Neural cell (in vitro differentiated cells): ENCODE data around the gene ZNF615. TPM values are rescaled to one million over a fixed set of nuclear protein-coding genes. Genes with fewer than 3 reads are reported as not detected.
"Not testable (repeated sequence)": the region's sequence is repeated elsewhere in the genome, so short reads cannot be mapped to it uniquely, and the experiment has no call there.

Experiments used
- H2AFZ ChIP-seq: fragments of 200-600, 300-800 bp; sonication (generic), shearing (Covaris generic); 2 replicates; pipeline ENCODE4 v1.6.0; 2014; ENCODE audit warnings: low read depth, mild to moderate bottlenecking, antibody characterized with exemption, low read length, moderate library complexity
- H3F3A ChIP-seq: fragments of 200-600 bp; shearing (Covaris generic); 2 replicates; pipeline ENCODE4 v1.6.1; 2016; ENCODE audit warnings: mild to moderate bottlenecking, moderate library complexity, mixed read lengths, antibody characterized with exemption, low read length; ENCODE audit not compliant: insufficient read depth, poor library complexity, severe bottlenecking
- H3K27ac ChIP-seq: fragments of 200-600, 300-800 bp; sonication (generic), shearing (Covaris generic); 2 replicates; pipeline ENCODE4 v1.5.1; 2014; ENCODE audit warnings: mild to moderate bottlenecking, low read length, moderate library complexity
- H3K27me3 ChIP-seq: fragments of 300-800, 200-600 bp; sonication (generic), shearing (Covaris generic); 2 replicates; pipeline ENCODE4 v1.6.0; 2014; ENCODE audit warnings: mild to moderate bottlenecking, low read depth, low read length, moderate library complexity; ENCODE audit not compliant: insufficient read depth
- H3K36me3 ChIP-seq: fragments of 300-800, 200-600 bp; sonication (generic), shearing (Covaris generic); 2 replicates; pipeline ENCODE4 v1.5.1; 2014; ENCODE audit warnings: mild to moderate bottlenecking, antibody characterized with exemption, low read length, moderate library complexity; ENCODE audit not compliant: insufficient read depth
- H3K4me2 ChIP-seq: fragments of 300-800, 200-600 bp; sonication (generic), shearing (Covaris generic); 2 replicates; pipeline ENCODE4 v1.6.0; 2014; ENCODE audit warnings: mild to moderate bottlenecking, low read length
- H3K4me3 ChIP-seq: fragments of 300-800, 200-600 bp; sonication (generic), shearing (Covaris generic); 2 replicates; pipeline ENCODE4 v1.5.1; 2014; ENCODE audit warnings: mild to moderate bottlenecking, low read length, moderate library complexity
- H3K79me2 ChIP-seq: fragments of 200-600 bp; shearing (Covaris generic); replicated peaks from 2 replicates; pipeline ENCODE4 v1.6.0; 2014; ENCODE audit warnings: mild to moderate bottlenecking, low read length, moderate library complexity; ENCODE audit not compliant: insufficient read depth
- H3K9ac ChIP-seq: fragments of 300-800, 200-600 bp; sonication (generic), shearing (Covaris generic); 2 replicates; pipeline ENCODE4 v1.6.1; 2016; ENCODE audit warnings: mild to moderate bottlenecking, low read length, mixed read lengths
- H3K9me2 ChIP-seq: fragments of 200-600 bp; shearing (Covaris generic); 2 replicates; pipeline ENCODE4 v1.6.1; 2016; ENCODE audit warnings: mild to moderate bottlenecking, low read length, mixed read lengths; ENCODE audit not compliant: insufficient read depth
- H3K9me3 ChIP-seq: fragments of 200-600, 300-800 bp; sonication (generic), shearing (Covaris generic); 2 replicates; pipeline ENCODE4 v1.6.1; 2016; ENCODE audit warnings: mild to moderate bottlenecking, mixed run types, low read length, moderate library complexity, mixed read lengths
- H4K20me1 ChIP-seq: fragments of 200-600 bp; shearing (Covaris generic); 2 replicates; pipeline ENCODE4 v1.6.1; 2016; ENCODE audit warnings: mild to moderate bottlenecking, mixed run types; ENCODE audit not compliant: insufficient read depth
- CTCF ChIP-seq: fragments of 450-650 bp; IDR thresholded peaks from 2 replicates; pipeline ENCODE4 v1.5.1; 2014; ENCODE audit warnings: antibody characterized with exemption, mild to moderate bottlenecking, moderate library complexity; ENCODE audit not compliant: poor library complexity, severe bottlenecking
- EP300 ChIP-seq: fragments of 450-650 bp; conservative IDR thresholded peaks from 2 replicates; pipeline ENCODE4 v1.6.1; 2014; ENCODE audit warnings: antibody characterized with exemption, mild to moderate bottlenecking, moderate library complexity; ENCODE audit not compliant: poor library complexity, severe bottlenecking
- EZH2 ChIP-seq: fragments of 200-600, 300-800 bp; shearing (Covaris generic), sonication (generic); IDR thresholded peaks from 2 replicates; pipeline ENCODE4 v1.6.1; 2014; ENCODE audit warnings: antibody characterized with exemption, low read length, borderline replicate concordance, mild to moderate bottlenecking; ENCODE audit not compliant: insufficient read depth, poor library complexity, severe bottlenecking
- MXI1 ChIP-seq: fragments of 450-650 bp; conservative IDR thresholded peaks from 2 replicates; pipeline ENCODE4 v1.6.1; 2014; ENCODE audit warnings: antibody characterized with exemption, mild to moderate bottlenecking; ENCODE audit not compliant: poor library complexity, severe bottlenecking
- RAD21 ChIP-seq: fragments of 450-650 bp; conservative IDR thresholded peaks from 2 replicates; pipeline ENCODE4 v1.6.1; 2014; ENCODE audit warnings: antibody characterized with exemption, mild to moderate bottlenecking, moderate library complexity
- REST ChIP-seq: IDR thresholded peaks from 2 replicates; pipeline ENCODE4 v1.6.1; 2012; ENCODE audit warnings: borderline replicate concordance
- SMC3 ChIP-seq: fragments of 450-650 bp; conservative IDR thresholded peaks from 2 replicates; pipeline ENCODE4 v1.6.1; 2014; ENCODE audit warnings: antibody characterized with exemption, mild to moderate bottlenecking, moderate library complexity; ENCODE audit not compliant: poor library complexity
- TAF1 ChIP-seq: IDR thresholded peaks from 2 replicates; pipeline ENCODE4 v1.6.1; 2012; ENCODE audit warnings: low read depth
- polyA plus RNA-seq: library from polyadenylated mRNA; depleted of rRNA; stranded (reverse); fragments of >200 nt; gene quantifications from 2 replicates; pipeline ENCODE4 v1.2.3, GENCODE V29; 2014

ZNF615 gene
- polyA plus RNA-seq, 1 donor from 2014 or later: 16.3 TPM

GRCh38 chr19:51970718-51971117 lies 37.3 kb downstream of the ZNF615 start (continued):
- no peak for TF ChIP-seq REST
- no peak for TF ChIP-seq TAF1
- no peak for TF ChIP-seq SMC3

GRCh38 chr19:51965583-51965982 lies 42.4 kb downstream of the ZNF615 start:
- Histone ChIP-seq H3K27ac (no peak overlapping the region), H3K9ac (no peak overlapping the region), H3K4me3 (no peak overlapping the region), H4K20me1 (no peaks in the 10 kb centered on the region), H3K36me3 (peaks cover 30% of the 10 kb centered on the region), H3F3A (no peaks in the 10 kb centered on the region), H3K4me2 (no peak overlapping the region), H3K79me2 (no peaks in the 10 kb centered on the region), H2AFZ (no peak overlapping the region), H3K9me2 (no peaks in the 10 kb centered on the region), H3K9me3 (peaks cover 17% of the 10 kb centered on the region), H3K27me3 (no peaks in the 10 kb centered on the region)
- TF ChIP-seq MXI1 (no peak), RAD21 (no peak), SMC3 (no peak), EZH2 (no peak), CTCF (no peak), REST (no peak), TAF1 (no peak), EP300 (no peak)

- H3K9me2 ChIP-seq, H3K27me3 ChIP-seq, H4K20me1 ChIP-seq, H3K4me2 ChIP-seq, H3K4me3 ChIP-seq, H3F3A ChIP-seq, H3K79me2 ChIP-seq, H3K27ac ChIP-seq, H3K9ac ChIP-seq, H2AFZ ChIP-seq: not testable (repeated sequence)
- peaks cover 17% of the 10 kb centered on the region for H3K36me3 ChIP-seq
- peaks cover 11% of the 10 kb centered on the region for H3K9me3 ChIP-seq
Measured at GRCh38 chr19:51960621-51961233, 47.3 kb downstream of the ZNF615 start.
